Progenitor cell of endocrine pancreas (in vitro differentiated cells): ENCODE measurements around the gene ABCC8. TPM values are rescaled to one million over a fixed set of nuclear protein-coding genes. Genes with fewer than 3 reads are reported as not detected.

Experiments used
- DNase-seq: peaks from one replicate; pipeline ENCODE4 v3.0.0; 2021; ENCODE audit warnings: low spot score; ENCODE audit not compliant: unreplicated experiment
- H3K27ac Mint-ChIP-seq: 2 replicates; pipeline ENCODE4 v1.8.0; 2021; ENCODE audit warnings: mild to moderate bottlenecking, moderate library complexity, mixed read lengths
- H3K27me3 Mint-ChIP-seq: 2 replicates; pipeline ENCODE4 v1.8.0; 2021; ENCODE audit warnings: mixed read lengths
- H3K36me3 Mint-ChIP-seq: 2 replicates; pipeline ENCODE4 v1.8.0; 2022; ENCODE audit warnings: mixed read lengths; ENCODE audit not compliant: insufficient read depth
- H3K4me1 Mint-ChIP-seq: 2 replicates; pipeline ENCODE4 v1.8.0; 2021; ENCODE audit warnings: low read depth, mixed read lengths
- H3K4me3 Mint-ChIP-seq: 2 replicates; pipeline ENCODE4 v1.8.0; 2021; ENCODE audit warnings: low read depth, mild to moderate bottlenecking, moderate library complexity, mixed read lengths
- H3K9me3 Mint-ChIP-seq: 2 replicates; pipeline ENCODE4 v1.8.0; 2021; ENCODE audit warnings: low read depth, mixed read lengths
- total RNA-seq: library from RNA; stranded (reverse); gene quantifications from 2 replicates; pipeline ENCODE4 v1.2.1, GENCODE V29; 2021
- TF ChIP-seq, protein P1 (sequence below): fragments of 200-600 bp; sonication (generic); IDR thresholded peaks from one replicate; pipeline ENCODE4 v1.5.0; 2021; ENCODE audit warnings: antibody characterized with exemption, mild to moderate bottlenecking; ENCODE audit not compliant: unreplicated experiment

Gene ABCC8
- total RNA-seq, 1 donor from 2014 or later = 23.9 TPM

DNA sequence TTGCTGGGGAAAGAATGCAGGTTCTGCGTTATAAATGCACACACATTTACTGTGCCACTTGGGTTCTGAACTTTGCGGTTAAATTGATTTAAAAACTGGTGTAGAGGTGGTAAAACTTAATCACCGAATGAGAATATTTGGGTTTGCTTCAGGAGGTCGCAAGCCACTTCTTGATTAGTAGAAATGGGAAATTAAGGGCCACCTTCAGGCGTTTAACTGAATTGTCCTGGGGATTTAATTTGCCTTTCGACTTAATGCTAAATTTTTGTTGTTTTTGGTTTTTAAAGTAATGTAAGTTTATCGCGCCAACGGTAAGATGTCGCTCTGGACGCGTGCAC is 125.5 kb downstream of the ABCC8 start:
- H3K9me3 Mint-ChIP-seq = no peaks in the 10 kb centered on the region
- no peak overlapping the region for H3K27ac Mint-ChIP-seq
- H3K36me3 Mint-ChIP-seq = peaks cover 1% of the 10 kb centered on the region
- H3K4me1 Mint-ChIP-seq = peaks cover 15% of the 10 kb centered on the region
- DNase-seq = no peak
- TF ChIP-seq, protein P1, sequence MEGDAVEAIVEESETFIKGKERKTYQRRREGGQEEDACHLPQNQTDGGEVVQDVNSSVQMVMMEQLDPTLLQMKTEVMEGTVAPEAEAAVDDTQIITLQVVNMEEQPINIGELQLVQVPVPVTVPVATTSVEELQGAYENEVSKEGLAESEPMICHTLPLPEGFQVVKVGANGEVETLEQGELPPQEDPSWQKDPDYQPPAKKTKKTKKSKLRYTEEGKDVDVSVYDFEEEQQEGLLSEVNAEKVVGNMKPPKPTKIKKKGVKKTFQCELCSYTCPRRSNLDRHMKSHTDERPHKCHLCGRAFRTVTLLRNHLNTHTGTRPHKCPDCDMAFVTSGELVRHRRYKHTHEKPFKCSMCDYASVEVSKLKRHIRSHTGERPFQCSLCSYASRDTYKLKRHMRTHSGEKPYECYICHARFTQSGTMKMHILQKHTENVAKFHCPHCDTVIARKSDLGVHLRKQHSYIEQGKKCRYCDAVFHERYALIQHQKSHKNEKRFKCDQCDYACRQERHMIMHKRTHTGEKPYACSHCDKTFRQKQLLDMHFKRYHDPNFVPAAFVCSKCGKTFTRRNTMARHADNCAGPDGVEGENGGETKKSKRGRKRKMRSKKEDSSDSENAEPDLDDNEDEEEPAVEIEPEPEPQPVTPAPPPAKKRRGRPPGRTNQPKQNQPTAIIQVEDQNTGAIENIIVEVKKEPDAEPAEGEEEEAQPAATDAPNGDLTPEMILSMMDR = peak; percentile 17
- peak overlapping the region; percentile 71 for H3K4me3 Mint-ChIP-seq
- peaks cover 51% of the 10 kb centered on the region for H3K27me3 Mint-ChIP-seq

DNA sequence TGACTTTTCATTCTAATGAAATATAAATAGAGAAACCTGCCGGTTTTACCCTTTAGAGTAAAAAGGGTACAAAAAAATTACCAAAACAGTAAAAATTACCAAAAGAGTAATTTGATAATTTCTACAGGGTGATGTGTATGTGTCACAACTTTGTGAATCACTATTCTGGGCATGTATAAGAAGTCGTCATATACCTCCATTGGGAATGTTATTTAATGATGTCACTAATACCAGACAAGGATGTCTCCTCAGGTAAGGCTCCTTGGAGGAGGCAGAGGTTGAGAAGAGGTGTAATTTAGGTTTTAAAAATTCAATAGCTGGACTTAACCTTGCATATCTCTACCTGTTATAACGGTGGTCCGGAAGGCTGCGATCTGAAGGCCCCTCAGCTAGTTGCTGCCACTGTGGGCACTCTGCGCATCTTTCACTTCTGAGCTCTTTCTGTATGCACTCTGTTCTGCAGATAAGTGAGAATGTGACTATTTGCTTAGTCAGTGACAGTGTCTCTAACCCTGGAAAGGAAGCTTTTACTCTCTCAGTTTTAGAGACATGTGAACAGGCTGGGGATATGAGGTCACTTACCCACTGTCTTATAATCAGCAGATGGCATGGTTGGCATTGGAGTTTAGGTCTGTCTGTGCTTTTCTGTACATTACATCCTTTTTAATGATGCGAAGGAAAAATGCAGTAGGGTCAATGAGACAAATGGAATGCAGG is 126.0 kb downstream of the ABCC8 start:
- Mint-ChIP-seq H3K4me3 (peak overlapping the region; percentile 71), H3K9me3 (no peaks in the 10 kb centered on the region), H3K36me3 (peaks cover 1% of the 10 kb centered on the region), H3K27me3 (peaks cover 51% of the 10 kb centered on the region), H3K4me1 (peaks cover 15% of the 10 kb centered on the region), H3K27ac (no peak overlapping the region)
- TF ChIP-seq, protein P1 = no peak
- DNase-seq = no peak

DNA sequence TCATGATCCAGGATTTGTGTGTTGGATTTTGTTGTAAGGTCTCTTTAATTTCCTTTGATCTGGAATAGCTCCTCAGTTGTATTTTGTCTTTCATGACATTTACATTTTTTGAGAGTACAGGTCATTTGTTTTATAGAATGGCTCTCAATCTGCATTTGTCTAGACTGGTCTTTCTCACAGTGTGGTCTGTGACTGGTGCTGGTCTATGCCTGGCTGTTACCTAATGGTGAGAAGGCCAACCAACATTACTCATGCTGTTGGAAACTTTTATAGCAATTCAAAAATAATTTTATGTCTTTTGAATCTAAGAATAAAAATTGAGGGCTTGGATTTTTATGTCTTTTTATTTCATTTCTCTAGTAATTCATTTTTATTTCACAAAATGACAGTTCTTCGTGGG is 129.0 kb downstream of the ABCC8 start:
- TF ChIP-seq, protein P1 = no peak
- H3K27me3 Mint-ChIP-seq = peaks cover 34% of the 10 kb centered on the region
- peaks cover 6% of the 10 kb centered on the region for H3K4me1 Mint-ChIP-seq
- no peaks in the 10 kb centered on the region for H3K9me3 Mint-ChIP-seq
- no peak overlapping the region for H3K27ac Mint-ChIP-seq
- H3K4me3 Mint-ChIP-seq = no peak overlapping the region
- no peak for DNase-seq
- H3K36me3 Mint-ChIP-seq = peaks cover 1% of the 10 kb centered on the region

DNA sequence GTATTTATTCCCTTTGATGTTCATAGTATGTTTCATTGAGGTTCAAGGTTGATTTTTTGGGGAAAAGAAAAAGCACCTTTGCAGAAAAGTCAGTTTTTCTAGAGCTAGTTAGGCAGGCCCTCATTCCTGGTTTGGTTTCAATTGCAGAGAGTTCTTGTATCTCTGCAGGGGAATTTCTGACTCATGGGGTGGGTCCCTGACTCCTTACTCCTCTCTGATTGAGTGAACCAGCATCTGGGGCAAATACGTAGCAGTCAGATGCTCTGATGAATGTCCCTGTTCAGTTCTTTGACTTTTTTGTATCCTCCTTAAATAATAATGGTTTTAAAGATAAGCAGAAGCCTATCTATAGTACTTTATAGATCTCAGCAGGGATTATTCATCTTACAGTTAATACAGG is 132.7 kb downstream of the ABCC8 start:
- H3K27me3 Mint-ChIP-seq = no peaks in the 10 kb centered on the region
- H3K9me3 Mint-ChIP-seq = no peaks in the 10 kb centered on the region
- TF ChIP-seq, protein P1 = no peak
- peaks cover 3% of the 10 kb centered on the region for H3K36me3 Mint-ChIP-seq
- no peaks in the 10 kb centered on the region for H3K4me1 Mint-ChIP-seq
- no peak overlapping the region for H3K27ac Mint-ChIP-seq
- no peak for DNase-seq
- no peak overlapping the region for H3K4me3 Mint-ChIP-seq

DNA sequence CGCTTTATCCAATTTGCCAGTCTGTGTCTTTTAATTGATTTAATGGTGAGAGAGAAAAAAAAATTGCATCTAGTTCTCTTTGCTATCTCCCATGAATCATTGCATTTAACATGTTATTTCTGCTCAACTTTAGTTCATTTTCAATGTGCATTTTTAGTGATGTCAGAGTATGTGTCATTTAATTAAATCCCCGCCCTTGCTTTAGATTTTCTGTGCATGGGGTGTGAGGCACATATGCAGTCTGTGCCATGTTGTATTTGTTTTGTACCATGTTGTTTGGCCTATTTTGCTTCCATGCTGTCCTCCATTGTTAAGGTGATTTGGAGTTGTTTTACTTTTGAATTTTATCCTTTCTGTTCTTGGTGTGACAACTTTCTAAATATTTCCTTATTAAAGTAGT is 133.4 kb downstream of the ABCC8 start:
- peaks cover 3% of the 10 kb centered on the region for H3K36me3 Mint-ChIP-seq
- no peaks in the 10 kb centered on the region for H3K4me1 Mint-ChIP-seq
- no peaks in the 10 kb centered on the region for H3K27me3 Mint-ChIP-seq
- TF ChIP-seq, protein P1 = no peak
- H3K27ac Mint-ChIP-seq = no peak overlapping the region
- no peak for DNase-seq
- H3K9me3 Mint-ChIP-seq = no peaks in the 10 kb centered on the region
- no peak overlapping the region for H3K4me3 Mint-ChIP-seq

Other genes starting within 250 kb of the ABCC8 start
- gene NUCB2, start 200.1 kb downstream of the ABCC8 start, total RNA-seq = 52.8 and 63.8 TPM in 2 replicates
- gene NCR3LG1, start 125.0 kb downstream of the ABCC8 start, total RNA-seq = 1.3 and 2.1 TPM in 2 replicates
- gene KCNJ11, start 88.2 kb downstream of the ABCC8 start, total RNA-seq = 8.1 and 10.4 TPM in 2 replicates
- gene USH1C, start 67.6 kb upstream of the ABCC8 start, total RNA-seq = 15.8 and 21.4 TPM in 2 replicates
- gene OTOG, start 70.4 kb upstream of the ABCC8 start, total RNA-seq = 0.78 and 1.5 TPM in 2 replicates
- not detected in 2 replicates for gene MYOD1, start 242.7 kb upstream of the ABCC8 start, total RNA-seq